ENCODE results near the gene TELO2.

TELO2 gene

GRCh38 chr16:1461146-1461545 is 32.0 kb upstream of the TELO2 start:
- Histone ChIP-seq H3K4me3 (ENCODE audit: low read depth, low read length) (no peak overlapping the region), H3K36me3 (ENCODE audit: control insufficient read depth in 2 of 2, insufficient read depth in 1 of 2, low read length in 2 of 2) (peaks cover 0 to 53% of the 10 kb centered on the region in 2 experiments; a peak in 1 of 3 replicates), H3K27ac (ENCODE audit: extremely low read depth, low read depth, low read length) (no peak overlapping the region), H3K4me1 (ENCODE audit: control insufficient read depth, insufficient read depth, low read length) (no peaks in the 10 kb centered on the region), H3K9me3 (ENCODE audit: control insufficient read depth, insufficient read depth, low read depth, low read length) (no peaks in the 10 kb centered on the region)
- POLR2A ChIA-PET: no interaction called here
- TF ChIP-seq GLI4 (tag by site-specific recombination; IDR thresholded peaks at IDR 0.05): no peak
- TF ChIP-seq ZNF184 (tag by site-specific recombination; IDR thresholded peaks at IDR 0.05): no peak
- no peak for TF ChIP-seq ZNF366 (tag by site-specific recombination; conservative IDR thresholded peaks at IDR 0.05)
- TF ChIP-seq ZNF274 (IDR thresholded peaks at IDR 0.05; ENCODE audit: low read length): no peak
- no peak for TF ChIP-seq ZNF274 (tag by site-specific recombination; IDR thresholded peaks at IDR 0.05; ENCODE audit: borderline replicate concordance)
- TF ChIP-seq PRDM2 (tag by site-specific recombination; IDR thresholded peaks at IDR 0.05; ENCODE audit: borderline replicate concordance): no peak
- TF ChIP-seq ZNF623 (tag by site-specific recombination; IDR thresholded peaks at IDR 0.05): no peak
- TF ChIP-seq ZNF626 (tag by site-specific recombination; IDR thresholded peaks at IDR 0.05): no peak
- TF ChIP-seq BCL11A (tag by site-specific recombination; IDR thresholded peaks at IDR 0.05; ENCODE audit: low read depth): no peak
- no peak for TF ChIP-seq ZBTB11 (tag by site-specific recombination; conservative IDR thresholded peaks at IDR 0.05; ENCODE audit: low read depth)
- TF ChIP-seq KLF10 (tag by site-specific recombination; IDR thresholded peaks at IDR 0.05): no peak
- no peak for TF ChIP-seq ZBTB20 (tag by site-specific recombination; IDR thresholded peaks at IDR 0.05)
- TF ChIP-seq ZNF121 (tag by site-specific recombination; IDR thresholded peaks at IDR 0.05): no peak
- TF ChIP-seq ZBTB21 (tag by site-specific recombination; IDR thresholded peaks at IDR 0.05): no peak
- CTCF ChIA-PET: no interaction called here

- ChIA-PET POLR2A (no interaction called here), CTCF (interaction anchor here (1.3 kb wide), 1 partner anchor 100 kb away, joined by 4 read pairs; no protein-coding TSS in a partner anchor)
- TF ChIP-seq BCL6B (tag by site-specific recombination; IDR thresholded peaks at IDR 0.05) (no peak), TSHZ1 (tag by site-specific recombination; IDR thresholded peaks at IDR 0.05; ENCODE audit: borderline replicate concordance) (no peak), ZNF560 (tag by site-specific recombination; IDR thresholded peaks at IDR 0.05; ENCODE audit: borderline replicate concordance) (no peak), ZNF623 (tag by site-specific recombination; IDR thresholded peaks at IDR 0.05) (no peak), YY1 (tag by site-specific recombination; IDR thresholded peaks at IDR 0.05) (no peak), ZNF169 (tag by site-specific recombination; IDR thresholded peaks at IDR 0.05) (no peak), ZSCAN30 (tag by site-specific recombination; IDR thresholded peaks at IDR 0.05) (no peak), ZNF548 (tag by site-specific recombination; IDR thresholded peaks at IDR 0.05) (no peak)
Measured at GRCh38 chr16:1464196-1464893, 28.8 kb upstream of the TELO2 start.

More at GRCh38 chr16:1464196-1464893, 28.8 kb upstream of the TELO2 start:
- H3K4me1 ChIP-seq (ENCODE audit: control insufficient read depth, insufficient read depth, low read length): no peaks in the 10 kb centered on the region
- H3K4me3 ChIP-seq (ENCODE audit: low read depth, low read length): no peak overlapping the region
- H3K36me3 ChIP-seq (ENCODE audit: control insufficient read depth in 2 of 2, insufficient read depth in 1 of 2, low read length in 2 of 2): peaks cover 0 to 30% of the 10 kb centered on the region in 2 experiments; a peak in 1 of 3 replicates
- no peaks in the 10 kb centered on the region for H3K9me3 ChIP-seq (ENCODE audit: control insufficient read depth, insufficient read depth, low read depth, low read length)
- no peak overlapping the region for H3K27ac ChIP-seq (ENCODE audit: extremely low read depth, low read depth, low read length)
